K562 treated with DMSO at 1 percent for 12 hours (cell line): Measurements from ENCODE around the gene HSPA9. TPM values are rescaled to one million over a fixed set of nuclear protein-coding genes. Genes with fewer than 3 reads are reported as not detected.

Experiments used
- total RNA-seq: library from RNA; unstranded; fragments of 300-600 nt; gene quantifications from 2 replicates; pipeline ENCODE4 v1.2.3, GENCODE V29; 2022; ENCODE audit not compliant: insufficient read depth

Gene HSPA9
- total RNA-seq, result 162 and 302 TPM in 2 replicates

GRCh38 chr5:138575194-138576015 is at the start of gene HSPA9:
Gene HSPA9 (minus strand): TSS chr5:138575401. CDS start chr5:138575318, 83 bp downstream.

DNA sequence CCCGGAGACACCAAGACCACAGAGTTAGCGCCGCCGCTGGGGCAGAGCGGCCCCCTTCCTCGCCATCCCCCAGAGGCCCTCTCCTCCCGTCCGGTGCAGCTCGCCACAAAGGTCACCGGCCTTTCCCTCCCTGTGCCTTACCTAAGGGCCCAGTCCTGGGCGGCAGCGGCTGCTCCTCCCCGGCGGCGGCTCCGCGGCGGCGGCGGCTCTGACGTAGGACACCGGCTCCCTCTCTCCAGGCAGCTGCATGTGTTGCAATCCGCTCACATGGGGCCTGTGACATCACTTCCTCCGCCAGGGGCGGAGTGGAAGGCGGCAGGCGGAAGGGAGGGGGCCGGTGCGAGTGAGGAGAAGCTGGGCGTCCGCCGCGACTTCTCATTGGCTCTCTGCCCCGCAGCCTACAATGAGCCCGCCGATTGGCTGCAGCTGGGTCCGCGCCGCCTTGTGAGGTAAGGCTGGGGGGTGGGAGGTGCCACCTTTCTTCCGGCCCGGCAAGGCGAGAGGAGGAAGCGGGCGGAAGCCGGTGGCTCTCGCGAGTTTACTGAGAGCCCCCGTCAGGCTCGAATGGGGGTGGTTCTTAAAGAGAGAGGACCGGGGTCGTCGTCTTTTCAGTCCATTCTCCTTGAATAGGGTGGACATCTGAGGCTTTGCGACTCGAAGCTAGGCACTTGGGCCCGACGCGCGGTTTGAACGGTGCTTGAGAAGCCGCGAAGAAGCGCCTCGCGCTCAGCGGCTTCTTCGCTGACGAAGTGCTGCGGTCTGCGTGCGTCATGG is 32.1 kb downstream of the HSPA9 start, which contains the start of gene ETF1:
Gene ETF1, minus strand, starts transcription at position 281 of the 774 bp plus-strand sequence. CDS start 318 bp downstream, outside the sequence.

Other genes with a start within 250 kb of the HSPA9 start
- 29.7 and 46.0 TPM in 2 replicates for gene CDC25C, start 243.6 kb downstream of the HSPA9 start, total RNA-seq
- 26.6 and 52.7 TPM in 2 replicates for gene FAM53C, start 237.1 kb downstream of the HSPA9 start, total RNA-seq
- 14.5 and 59.5 TPM in 2 replicates for gene KDM3B, start 222.7 kb downstream of the HSPA9 start, total RNA-seq
- gene REEP2, start 136.3 kb downstream of the HSPA9 start, total RNA-seq, result 0.33 and 1.1 TPM in 2 replicates
- 14.1 and 30.2 TPM in 2 replicates for gene EGR1, start 109.9 kb downstream of the HSPA9 start, total RNA-seq
- 38.2 and 78.6 TPM in 2 replicates for gene ETF1, start 32.2 kb downstream of the HSPA9 start, total RNA-seq
- gene CTNNA1, start 178.0 kb upstream of the HSPA9 start, total RNA-seq, result 81.4 and 175 TPM in 2 replicates